Gastrocnemius medialis (tissue), 4 donors: Measurements from ENCODE around the gene LCN9. TPM values are rescaled to one million over a fixed set of nuclear protein-coding genes. Genes with fewer than 3 reads are reported as not detected.

ENCODE experiments used
- ATAC-seq, 2 donors: fragments of 150-250 bp; one replicate each; pipeline ENCODE4 v1.9.1; 2016
- DNase-seq, 2 donors: peaks; one replicate each; pipeline ENCODE4 v3.0.0-alpha.2; 2019
- H3K27ac ChIP-seq, 4 donors: fragments of 200-600 bp; sonication (generic); 1 replicate in 1 of 4; 2 replicates in 3 of 4; pipeline ENCODE4 v1.5.1; 2016 to 2018; ENCODE audit warnings: mild to moderate bottlenecking in 2 of 4, moderate library complexity in 1 of 4
- H3K27me3 ChIP-seq, 3 donors: fragments of 200-600 bp; sonication (generic) in 2 of 3; 1 replicate in 1 of 3; 2 replicates in 2 of 3; pipeline versions ENCODE4 v1.5.1 to v1.6.0; 2016 to 2019; ENCODE audit warnings: mild to moderate bottlenecking in 1 of 3, moderate library complexity in 1 of 3
- H3K36me3 ChIP-seq, 2 donors: fragments of 200-600 bp; sonication (generic) in 1 of 2; one replicate each; pipeline ENCODE4 v1.5.1; 2017 to 2018
- H3K4me1 ChIP-seq, 2 donors: fragments of 200-600 bp; sonication (generic) in 1 of 2; one replicate each; pipeline ENCODE4 v1.5.1; 2016 to 2017; ENCODE audit warnings: mild to moderate bottlenecking in 2 of 2
- H3K4me3 ChIP-seq, 4 donors: fragments of 200-600 bp; sonication (generic) in 3 of 4; 1 replicate in 1 of 4; 2 replicates in 3 of 4; pipeline ENCODE4 v1.5.1; 2016 to 2019; ENCODE audit warnings: mild to moderate bottlenecking in 2 of 4
- H3K9me3 ChIP-seq, 3 donors: fragments of 200-600 bp; sonication (generic) in 2 of 3; 1 replicate in 1 of 3; 2 replicates in 2 of 3; pipeline ENCODE4 v1.5.1; 2016 to 2019
- CTCF ChIP-seq, 5 experiments: fragments of 450-650 bp in 3 of 5; fragments of 200-600 bp in 2 of 5; sonication (generic) in 2 of 5; IDR thresholded peaks in 4 of 5; conservative IDR thresholded peaks in 1 of 5; 1 replicate in 4 of 5; 2 replicates in 1 of 5; pipeline ENCODE4 v1.5.1; 2016 to 2019; ENCODE audit warnings: antibody characterized with exemption in 5 of 5, mild to moderate bottlenecking in 3 of 5, moderate library complexity in 3 of 5
- POLR2A ChIP-seq, 2 donors: fragments of 450-650 bp; IDR thresholded peaks; one replicate each; pipeline ENCODE4 v1.6.1; 2017; ENCODE audit warnings: antibody characterized with exemption in 2 of 2, mild to moderate bottlenecking in 2 of 2, moderate library complexity in 2 of 2
- in situ Hi-C, 4 donors: fragments of 200-750 bp; cut with MboI; loops; one replicate each; pipeline versions ENCODE4 v1.15.0 to v1.8.0; 2017; ENCODE audit warnings: low sequenced_read_pairs in 4 of 4
- intact Hi-C: fragments of 100-400 bp; cut with DNase I; formaldehyde crosslinking; loops from one replicate; pipeline ENCODE4 v1.15.1; 2023; ENCODE audit warnings: low total_unique reads
- total RNA-seq, 4 donors: library from RNA; depleted of rRNA; stranded (reverse); fragments of >200 nt; gene quantifications; one replicate each; pipeline versions ENCODE4 v1.1.0 to v1.2.3, GENCODE V29; 2016

The LCN9 gene
- total RNA-seq, 4 donors from 2014 or later, result not detected

GRCh38 chr9:135693771-135694170 is 30.7 kb downstream of the LCN9 start:
- TF ChIP-seq POLR2A (IDR thresholded peaks at IDR 0.05) (no peak), CTCF (IDR thresholded peaks at IDR 0.05 in 4 of 5, conservative IDR thresholded peaks at IDR 0.05 in 1 of 5) (no peak)
- no peaks in the 10 kb centered on the region for H3K4me1 ChIP-seq
- no peak for DNase-seq
- H3K27me3 ChIP-seq, result peaks cover 0 to 5% (median 0%) of the 10 kb centered on the region in 3 donors
- in situ Hi-C loops (no loop called here), intact Hi-C loops (no loop called here)
- no peak for ATAC-seq
- no peaks in the 10 kb centered on the region for H3K36me3 ChIP-seq
- no peak overlapping the region for H3K4me3 ChIP-seq
- H3K9me3 ChIP-seq, result no peaks in the 10 kb centered on the region
- no peak overlapping the region for H3K27ac ChIP-seq

GRCh38 chr9:135694414-135694813 is 31.3 kb downstream of the LCN9 start:
- peaks cover 0 to 5% (median 0%) of the 10 kb centered on the region in 3 donors for H3K27me3 ChIP-seq
- H3K27ac ChIP-seq, result no peak overlapping the region
- H3K4me1 ChIP-seq, result no peaks in the 10 kb centered on the region
- H3K4me3 ChIP-seq, result no peak overlapping the region
- no peak for DNase-seq
- no peak for ATAC-seq
- in situ Hi-C loops (no loop called here), intact Hi-C loops (no loop called here)
- no peaks in the 10 kb centered on the region for H3K9me3 ChIP-seq
- TF ChIP-seq POLR2A (IDR thresholded peaks at IDR 0.05) (no peak), CTCF (IDR thresholded peaks at IDR 0.05 in 4 of 5, conservative IDR thresholded peaks at IDR 0.05 in 1 of 5) (no peak)
- H3K36me3 ChIP-seq, result no peaks in the 10 kb centered on the region

- H3K27me3 ChIP-seq, result peaks cover 0 to 5% (median 0%) of the 10 kb centered on the region in 3 donors
- in situ Hi-C loops, result no loop called here
- H3K36me3 ChIP-seq, result no peaks in the 10 kb centered on the region
- no peaks in the 10 kb centered on the region for H3K9me3 ChIP-seq
- H3K27ac ChIP-seq, result no peak overlapping the region
- ATAC-seq (no peak), DNase-seq (no peak)
- no peaks in the 10 kb centered on the region for H3K4me1 ChIP-seq
- intact Hi-C loops, result no loop called here
- TF ChIP-seq CTCF (IDR thresholded peaks at IDR 0.05 in 4 of 5, conservative IDR thresholded peaks at IDR 0.05 in 1 of 5) (no peak), POLR2A (IDR thresholded peaks at IDR 0.05) (no peak)
- no peak overlapping the region for H3K4me3 ChIP-seq
These were observed 31.9 kb downstream of the LCN9 start for GRCh38 chr9:135695036-135695435.

- intact Hi-C loops (no loop called here), in situ Hi-C loops (no loop called here)
- Histone ChIP-seq H3K4me3 (no peak overlapping the region), H3K36me3 (no peaks in the 10 kb centered on the region), H3K27me3 (peaks cover 0 to 5% (median 0%) of the 10 kb centered on the region in 3 donors), H3K27ac (no peak overlapping the region), H3K9me3 (no peaks in the 10 kb centered on the region), H3K4me1 (no peaks in the 10 kb centered on the region)
- no peak for DNase-seq
- ATAC-seq, result no peak
- TF ChIP-seq POLR2A (IDR thresholded peaks at IDR 0.05) (no peak), CTCF (IDR thresholded peaks at IDR 0.05 in 4 of 5, conservative IDR thresholded peaks at IDR 0.05 in 1 of 5) (no peak)
These were observed 32.5 kb downstream of the LCN9 start for GRCh38 chr9:135695642-135696041.

- TF ChIP-seq CTCF (IDR thresholded peaks at IDR 0.05 in 4 of 5, conservative IDR thresholded peaks at IDR 0.05 in 1 of 5), result no peak
- no peak for TF ChIP-seq POLR2A (IDR thresholded peaks at IDR 0.05)
- H3K27me3 ChIP-seq, result peaks cover 0 to 5% (median 0%) of the 10 kb centered on the region in 3 donors
- no peaks in the 10 kb centered on the region for H3K36me3 ChIP-seq
- in situ Hi-C loops (no loop called here), intact Hi-C loops (no loop called here)
- ATAC-seq (no peak), DNase-seq (no peak)
- H3K9me3 ChIP-seq, result no peaks in the 10 kb centered on the region
- H3K4me3 ChIP-seq, result no peak overlapping the region
- no peak overlapping the region for H3K27ac ChIP-seq
- H3K4me1 ChIP-seq, result no peaks in the 10 kb centered on the region
These were observed 33.3 kb downstream of the LCN9 start for GRCh38 chr9:135696446-135696845.
